OCI-LY3 (cell line): ENCODE measurements around the gene KCNAB3.

Experiments used
- H2AFZ ChIP-seq: fragments of 200-600, 300-600 bp; shearing (Covaris generic); 2 replicates; pipeline ENCODE4 v1.6.0; 2014; ENCODE audit warnings: antibody characterized with exemption, low read depth, low read length
- H3K27ac ChIP-seq: fragments of 200-600, 300-600 bp; sonication (generic); 2 replicates; pipeline ENCODE4 v1.5.1; 2014; ENCODE audit warnings: mild to moderate bottlenecking, low read length, moderate library complexity, mixed read lengths
- H3K27me3 ChIP-seq: fragments of 200-600, 300-600 bp; sonication (generic); 2 replicates; pipeline ENCODE4 v1.6.1; 2014; ENCODE audit warnings: low read depth, low read length, mixed read lengths
- H3K36me3 ChIP-seq: fragments of 200-600, 300-600 bp; sonication (generic); replicated peaks from 2 replicates; pipeline ENCODE3; 2014; ENCODE audit warnings: low read depth, low read length, mixed read lengths
- H3K4me1 ChIP-seq: fragments of 300-600, 200-600 bp; sonication (generic); 2 replicates; pipeline ENCODE4 v1.6.1; 2014; ENCODE audit warnings: low read length, mixed read lengths
- H3K4me2 ChIP-seq: fragments of 200-600, 300-600 bp; sonication (generic); 2 replicates; pipeline ENCODE4 v1.6.1; 2014; ENCODE audit warnings: low read length, mixed read lengths
- H3K4me3 ChIP-seq: fragments of 300-600, 200-600 bp; sonication (generic); 2 replicates; pipeline ENCODE4 v1.5.1; 2014; ENCODE audit warnings: antibody characterized with exemption, mild to moderate bottlenecking, low read length, moderate library complexity
- H3K79me2 ChIP-seq: fragments of 300-600, 200-600 bp; shearing (Covaris generic); 2 replicates; pipeline ENCODE4 v1.6.1; 2014; ENCODE audit warnings: mild to moderate bottlenecking, low read length, mixed read lengths
- H3K9ac ChIP-seq: fragments of 300-600, 200-600 bp; shearing (Covaris generic); 2 replicates; pipeline ENCODE4 v1.6.0; 2014; ENCODE audit warnings: mild to moderate bottlenecking, low read length, moderate library complexity
- H3K9me3 ChIP-seq: fragments of 200-600, 300-600 bp; shearing (Covaris generic); 2 replicates; pipeline ENCODE4 v1.6.1; 2014; ENCODE audit warnings: low read length, mixed read lengths; ENCODE audit not compliant: insufficient read depth
- H4K20me1 ChIP-seq: fragments of 200-600, 300-600 bp; sonication (generic); 2 replicates; pipeline ENCODE4 v1.6.1; 2016; ENCODE audit warnings: low read length, mixed read lengths; ENCODE audit not compliant: insufficient read depth
- CTCF ChIP-seq: fragments of 200-600, 300-600 bp; sonication (generic); IDR thresholded peaks from 2 replicates; pipeline ENCODE4 v1.5.1; 2014; ENCODE audit warnings: antibody characterized with exemption, low read length, low read depth
- EZH2phosphoT487 ChIP-seq: fragments of 200-600 bp; shearing (Covaris generic); IDR thresholded peaks from 2 replicates; pipeline ENCODE4 v1.6.1; 2018; ENCODE audit warnings: antibody characterized with exemption, mixed run types, low read depth

KCNAB3 gene

GRCh38 chr17:7922845-7923628, 6.6 kb downstream of the KCNAB3 start:
- Histone ChIP-seq H2AFZ (no peak overlapping the region), H3K9me3 (no peaks in the 10 kb centered on the region), H3K4me2 (no peak overlapping the region), H4K20me1 (no peaks in the 10 kb centered on the region), H3K36me3 (no peaks in the 10 kb centered on the region), H3K27me3 (no peaks in the 10 kb centered on the region), H3K27ac (no peak overlapping the region), H3K4me3 (no peak overlapping the region), H3K79me2 (no peaks in the 10 kb centered on the region), H3K4me1 (no peaks in the 10 kb centered on the region), H3K9ac (no peak overlapping the region)
- no peak for TF ChIP-seq CTCF
- TF ChIP-seq EZH2phosphoT487, result no peak

- Histone ChIP-seq H3K79me2 (no peaks in the 10 kb centered on the region), H3K4me1 (no peaks in the 10 kb centered on the region), H3K9ac (no peak overlapping the region), H3K9me3 (no peaks in the 10 kb centered on the region), H3K4me3 (no peak overlapping the region), H3K27me3 (no peaks in the 10 kb centered on the region), H3K4me2 (no peak overlapping the region), H3K36me3 (no peaks in the 10 kb centered on the region), H3K27ac (no peak overlapping the region), H4K20me1 (no peaks in the 10 kb centered on the region), H2AFZ (no peak overlapping the region)
- no peak for TF ChIP-seq CTCF
- TF ChIP-seq EZH2phosphoT487, result no peak
Observed at GRCh38 chr17:7922269-7922844, 7.3 kb downstream of the KCNAB3 start.

- Histone ChIP-seq H3K79me2 (no peaks in the 10 kb centered on the region), H3K27ac (no peak overlapping the region), H3K9ac (no peak overlapping the region), H3K4me1 (peaks cover 9% of the 10 kb centered on the region; the same call in 1 of the 2 replicates), H3K9me3 (no peaks in the 10 kb centered on the region), H3K4me2 (no peak overlapping the region), H3K36me3 (peaks cover 2% of the 10 kb centered on the region), H3K27me3 (no peaks in the 10 kb centered on the region), H4K20me1 (no peaks in the 10 kb centered on the region), H3K4me3 (no peak overlapping the region), H2AFZ (no peak overlapping the region)
- TF ChIP-seq EZH2phosphoT487, result no peak
- TF ChIP-seq CTCF, result no peak
Observed at GRCh38 chr17:7916808-7917207, 12.8 kb downstream of the KCNAB3 start.

- no peaks in the 10 kb centered on the region for H3K27me3 ChIP-seq
- H3K9me3 ChIP-seq, result no peaks in the 10 kb centered on the region
- no peak for TF ChIP-seq CTCF
- peak overlapping the region; percentile 69 for H3K4me2 ChIP-seq
- no peaks in the 10 kb centered on the region for H3K79me2 ChIP-seq
- no peaks in the 10 kb centered on the region for H4K20me1 ChIP-seq
- H3K27ac ChIP-seq, result no peak overlapping the region
- H3K9ac ChIP-seq, result no peak overlapping the region
- peaks cover 2% of the 10 kb centered on the region for H3K36me3 ChIP-seq
- H3K4me1 ChIP-seq, result peaks cover 9% of the 10 kb centered on the region; the same call in 1 of the 2 replicates
- no peak overlapping the region for H2AFZ ChIP-seq
- peak overlapping the region; percentile 97 for H3K4me3 ChIP-seq
Observed at GRCh38 chr17:7916385-7916682, 13.3 kb downstream of the KCNAB3 start.
